ENCODE measurements around the gene MEGF10. TPM values are rescaled to one million over a fixed set of nuclear protein-coding genes. Genes with fewer than 3 reads are reported as not detected.

The MEGF10 gene
- total RNA-seq, 1 experiment from 2014 or later = not detected

GRCh38 chr5:127330116-127330515 is 39.5 kb downstream of the MEGF10 start:
- Histone ChIP-seq H3K27me3 (replicated peaks; ENCODE audit: control insufficient read depth, insufficient read depth, low read length) (no peaks in the 10 kb centered on the region; the same call in none of the 2 replicates), H3K9me3 (no peaks in the 10 kb centered on the region), H3K36me3 (ENCODE audit: control insufficient read depth, insufficient read depth, low read length) (no peaks in the 10 kb centered on the region), H3K4me3 (ENCODE audit: low read depth, low read length) (no peak overlapping the region), H3K4me1 (no peaks in the 10 kb centered on the region)
- no peak overlapping the region for H3K4me3 Mint-ChIP-seq (ENCODE audit: unreplicated experiment)
- ChIA-PET POLR2A (no interaction called here), CTCF (interaction anchor here (0.5 kb wide), 1 partner anchor 182 kb away, joined by 3 read pairs; no protein-coding TSS in a partner anchor)
- H3K4me1 Mint-ChIP-seq (ENCODE audit: low read depth, unreplicated experiment) = no peaks in the 10 kb centered on the region
- intact Hi-C loops (cut with micrococcal nuclease; ENCODE audit: unreplicated experiment) = no loop called here
- no TSS peak for BruUV-seq (replicated peaks)
- H3K36me3 Mint-ChIP-seq (ENCODE audit: insufficient read depth, unreplicated experiment) = no peaks in the 10 kb centered on the region
- H3K9me3 Mint-ChIP-seq (ENCODE audit: unreplicated experiment) = no peaks in the 10 kb centered on the region
- DNase-seq = no peak
- no peak overlapping the region for H3K27ac Mint-ChIP-seq (ENCODE audit: unreplicated experiment)
- peaks cover 14% of the 10 kb centered on the region for H3K27me3 Mint-ChIP-seq (ENCODE audit: insufficient read depth, unreplicated experiment)
- TF ChIP-seq CTCF (IDR thresholded peaks at IDR 0.05; ENCODE audit: insufficient read depth in 1 of 2, low read depth in 1 of 2, low read length in 1 of 2, severe bottlenecking in 1 of 2, unreplicated experiment in 1 of 2) = no peak

- H3K9me3 Mint-ChIP-seq (ENCODE audit: unreplicated experiment) = no peaks in the 10 kb centered on the region
- no peak overlapping the region for H3K4me3 ChIP-seq (ENCODE audit: low read depth, low read length)
- H3K36me3 Mint-ChIP-seq (ENCODE audit: insufficient read depth, unreplicated experiment) = no peaks in the 10 kb centered on the region
- no peak overlapping the region for H3K4me3 Mint-ChIP-seq (ENCODE audit: unreplicated experiment)
- ChIA-PET CTCF (no interaction called here), POLR2A (no interaction called here)
- no peaks in the 10 kb centered on the region for H3K36me3 ChIP-seq (ENCODE audit: control insufficient read depth, insufficient read depth, low read length)
- H3K27me3 Mint-ChIP-seq (ENCODE audit: insufficient read depth, unreplicated experiment) = peaks cover 16% of the 10 kb centered on the region
- no peak overlapping the region for H3K27ac Mint-ChIP-seq (ENCODE audit: unreplicated experiment)
- intact Hi-C loops (cut with micrococcal nuclease; ENCODE audit: unreplicated experiment) = no loop called here
- no TSS peak for BruUV-seq (replicated peaks)
- no peaks in the 10 kb centered on the region for H3K4me1 ChIP-seq
- TF ChIP-seq CTCF (IDR thresholded peaks at IDR 0.05; ENCODE audit: insufficient read depth in 1 of 2, low read depth in 1 of 2, low read length in 1 of 2, severe bottlenecking in 1 of 2, unreplicated experiment in 1 of 2) = no peak
- no peaks in the 10 kb centered on the region for H3K4me1 Mint-ChIP-seq (ENCODE audit: low read depth, unreplicated experiment)
- no peak for DNase-seq
- H3K27me3 ChIP-seq (replicated peaks; ENCODE audit: control insufficient read depth, insufficient read depth, low read length) = no peaks in the 10 kb centered on the region; the same call in none of the 2 replicates
- no peaks in the 10 kb centered on the region for H3K9me3 ChIP-seq
These were observed 41.5 kb downstream of the MEGF10 start for GRCh38 chr5:127331890-127332649.

- Mint-ChIP-seq H3K36me3 (ENCODE audit: insufficient read depth, unreplicated experiment) (no peaks in the 10 kb centered on the region), H3K27me3 (ENCODE audit: insufficient read depth, unreplicated experiment) (peaks cover 16% of the 10 kb centered on the region), H3K9me3 (ENCODE audit: unreplicated experiment) (no peaks in the 10 kb centered on the region), H3K4me1 (ENCODE audit: low read depth, unreplicated experiment) (no peaks in the 10 kb centered on the region), H3K4me3 (ENCODE audit: unreplicated experiment) (no peak overlapping the region), H3K27ac (ENCODE audit: unreplicated experiment) (no peak overlapping the region)
- TF ChIP-seq CTCF (IDR thresholded peaks at IDR 0.05; ENCODE audit: insufficient read depth in 1 of 2, low read depth in 1 of 2, low read length in 1 of 2, severe bottlenecking in 1 of 2, unreplicated experiment in 1 of 2) = no peak
- no peaks in the 10 kb centered on the region for H3K36me3 ChIP-seq (ENCODE audit: control insufficient read depth, insufficient read depth, low read length)
- no peak overlapping the region for H3K4me3 ChIP-seq (ENCODE audit: low read depth, low read length)
- H3K27me3 ChIP-seq (replicated peaks; ENCODE audit: control insufficient read depth, insufficient read depth, low read length) = no peaks in the 10 kb centered on the region; the same call in none of the 2 replicates
- ChIA-PET CTCF (no interaction called here), POLR2A (no interaction called here)
- no TSS peak for BruUV-seq (replicated peaks)
- no peaks in the 10 kb centered on the region for H3K9me3 ChIP-seq
- no peaks in the 10 kb centered on the region for H3K4me1 ChIP-seq
- intact Hi-C loops (cut with micrococcal nuclease; ENCODE audit: unreplicated experiment) = no loop called here
- no peak for DNase-seq
These were observed 42.9 kb downstream of the MEGF10 start for GRCh38 chr5:127333483-127333882.

Data from Caco-2 (cell line).